K562 (cell line): ENCODE measurements around the gene LTB4R2. TPM values are rescaled to one million over a fixed set of nuclear protein-coding genes. Genes with fewer than 3 reads are reported as not detected.
A peak's percentile ranks its signal among the peaks of the same experiment; 100 is the strongest.

ENCODE experiments used
- ATAC-seq: fragments of 200-7000 bp; cut with Tn5 transposase; 3 replicates; pipeline ENCODE4 v1.9.1; 2020; ENCODE audit warnings: moderate library complexity
- BruUV-seq: library from RNA; stranded (reverse); fragments of 400-500 nt; replicated peaks from 2 replicates; lab custom pipeline; 2021; lab: Mats Ljungman, UMichigan
- CTCF ChIA-PET: fragments of 300-600 bp; formaldehyde crosslinking; extraction: SDS; loops from one replicate; lab custom pipeline; 2021; ENCODE audit warnings: low intra/inter-chr PET ratio; lab: Yijun Ruan, JAX
- POLR2A ChIA-PET: fragments of 300-600, 350-650 bp; sonication (Branson Sonifier 250); formaldehyde crosslinking; extraction: SDS; loops from one replicate; lab custom pipeline; 2021; ENCODE audit warnings: antibody characterized with exemption, inconsistent platforms; lab: Yijun Ruan, JAX
- DNase-seq, 4 experiments: peaks; one replicate each; pipeline versions ENCODE4 v3.0.0 to v3.0.0-alpha.2; 2011 to 2018; ENCODE audit warnings: low spot score in 3 of 4, mixed read lengths in 3 of 4; ENCODE audit errors: extremely low read depth in 1 of 4
- FAIRE-seq: peaks from 2 replicates; lab custom pipeline; 2011; peaks lifted over from hg19 to GRCh38; lab: Jason Lieb, UNC
- H2AFZ ChIP-seq: 2 replicates; pipeline ENCODE4 v1.6.0; 2011; ENCODE audit warnings: low read depth, low read length, control low read depth, inconsistent platforms
- H3K27ac ChIP-seq: fragments of 200-600 bp; 3 replicates; pipeline ENCODE4 v1.8.0; 2011; ENCODE audit warnings: low read depth, mild to moderate bottlenecking, control low read depth, inconsistent platforms, low read length, moderate library complexity, mixed read lengths; ENCODE audit errors: extremely low read depth
- H3K27me3 ChIP-seq, 2 experiments: fragments of 300-600 bp in 1 of 2; 2 replicates in 1 of 2; 3 replicates in 1 of 2; pipeline versions ENCODE4 v1.6.0 to v1.8.0; 2011; ENCODE audit warnings: inconsistent platforms in 2 of 2, low read length in 2 of 2, mild to moderate bottlenecking in 1 of 2, mixed read lengths in 1 of 2, moderate library complexity in 1 of 2; ENCODE audit not compliant: control insufficient read depth in 2 of 2, insufficient read depth in 2 of 2
- H3K36me3 ChIP-seq: fragments of 300-600 bp; 3 replicates; pipeline ENCODE4 v1.8.0; 2011; ENCODE audit warnings: mild to moderate bottlenecking, low read length, inconsistent platforms; ENCODE audit not compliant: control insufficient read depth, insufficient read depth
- H3K4me1 ChIP-seq, 2 experiments: fragments of 200-600 bp in 1 of 2; replicated peaks in 1 of 2; 2 replicates in 1 of 2; 3 replicates in 1 of 2; pipeline versions ENCODE4 v1.5.1 to v1.8.0; 2011; ENCODE audit warnings: inconsistent platforms in 2 of 2, low read length in 2 of 2, mild to moderate bottlenecking in 1 of 2, mixed read lengths in 1 of 2, moderate library complexity in 1 of 2; ENCODE audit not compliant: control insufficient read depth in 2 of 2, insufficient read depth in 2 of 2
- H3K4me2 ChIP-seq: 2 replicates; pipeline ENCODE4 v1.6.1; 2011; ENCODE audit warnings: low read length, control low read depth, inconsistent platforms, mixed read lengths; ENCODE audit not compliant: insufficient read depth
- H3K4me3 ChIP-seq: fragments of 200-600 bp; sonication (generic), shearing (Covaris generic); 2 replicates; pipeline ENCODE4 v1.5.1; 2016; ENCODE audit warnings: control low read depth, inconsistent platforms
- H3K79me2 ChIP-seq: fragments of 200-600 bp; 3 replicates; pipeline ENCODE4 v1.8.0; 2011; ENCODE audit warnings: low read length, inconsistent platforms; ENCODE audit not compliant: control insufficient read depth, insufficient read depth
- H3K9ac ChIP-seq, 2 experiments: 2 replicates each; pipeline versions ENCODE4 v1.6.0 to v1.6.1; 2011; ENCODE audit warnings: low read depth in 2 of 2, low read length in 2 of 2, control low read depth in 1 of 2, inconsistent platforms in 1 of 2, mild to moderate bottlenecking in 1 of 2, mixed read lengths in 1 of 2; ENCODE audit not compliant: insufficient read depth in 1 of 2
- H3K9me1 ChIP-seq: one replicate; pipeline ENCODE4 v1.6.0; 2011; ENCODE audit warnings: inconsistent platforms, mild to moderate bottlenecking, low read length, moderate library complexity; ENCODE audit not compliant: control insufficient read depth, insufficient read depth
- H3K9me3 ChIP-seq: replicated peaks from 2 replicates; pipeline ENCODE4 v1.5.1; 2011; ENCODE audit warnings: low read depth, low read length, inconsistent platforms; ENCODE audit not compliant: control insufficient read depth, insufficient read depth
- H4K20me1 ChIP-seq: replicated peaks from 2 replicates; pipeline ENCODE4 v1.6.1; 2011; ENCODE audit warnings: low read length, inconsistent platforms, mixed read lengths; ENCODE audit not compliant: control insufficient read depth, insufficient read depth
- CREM ChIP-seq: IDR thresholded peaks from 2 replicates; pipeline ENCODE4 v1.6.1; 2014; ENCODE audit warnings: antibody characterized with exemption, low read depth
- CTCFL ChIP-seq: IDR thresholded peaks from 2 replicates; pipeline ENCODE4 v1.6.1; 2011; ENCODE audit warnings: borderline replicate concordance, low read depth, mild to moderate bottlenecking, moderate library complexity, low read length; ENCODE audit not compliant: insufficient read depth, poor library complexity, severe bottlenecking
- DNMT1 ChIP-seq: fragments of 450-650 bp; IDR thresholded peaks from 2 replicates; pipeline ENCODE4 v1.6.1; 2016; ENCODE audit warnings: antibody characterized with exemption, mild to moderate bottlenecking
- EGR1 ChIP-seq: fragments of 450-650 bp; conservative IDR thresholded peaks from 2 replicates; pipeline ENCODE4 v1.6.1; 2017; ENCODE audit warnings: mild to moderate bottlenecking
- FOS ChIP-seq: IDR thresholded peaks from 3 replicates; pipeline ENCODE4 v1.6.1; 2011; ENCODE audit not compliant: insufficient read length; ENCODE audit errors: extremely low read depth
- FOXP1 ChIP-seq: sonication (generic); formaldehyde crosslinking; IDR thresholded peaks from 2 replicates; pipeline ENCODE4 v1.8.0; 2022; ENCODE audit warnings: mild to moderate bottlenecking, missing genetic modification reagents
- KLF6 ChIP-seq: fragments of 250-450 bp; sonication (Bioruptor Pico); IDR thresholded peaks from 2 replicates; pipeline ENCODE4 v1.4.0; 2020; ENCODE audit warnings: mild to moderate bottlenecking, moderate library complexity, borderline replicate concordance
- NFXL1 ChIP-seq: fragments of 450-650 bp; formaldehyde crosslinking; IDR thresholded peaks from 2 replicates; pipeline ENCODE4 v1.4.0; 2021; ENCODE audit warnings: mild to moderate bottlenecking
- POLR2A ChIP-seq: fragments of 450-650 bp; conservative IDR thresholded peaks from 2 replicates; pipeline ENCODE4 v1.6.1; 2016
- PTRF ChIP-seq: fragments of 450-650 bp; IDR thresholded peaks from 2 replicates; pipeline ENCODE4 v1.6.1; 2016; ENCODE audit warnings: mild to moderate bottlenecking, missing genetic modification characterization, missing compliant biosample characterization
- RAD21 ChIP-seq, 2 experiments: fragments of 250-450 bp in 1 of 2; fragments of 450-650 bp in 1 of 2; sonication (Bioruptor Pico) in 1 of 2; formaldehyde crosslinking in 1 of 2; IDR thresholded peaks in 1 of 2; conservative IDR thresholded peaks in 1 of 2; 2 replicates each; pipeline versions ENCODE4 v1.4.0 to v1.8.0; 2020 to 2022; ENCODE audit warnings: mild to moderate bottlenecking in 2 of 2, moderate library complexity in 1 of 2
- RHOXF2B ChIP-seq: fragments of 250-450 bp; sonication (Bioruptor Pico); conservative IDR thresholded peaks from 2 replicates; pipeline ENCODE4 v1.5.1; 2021
- SMC3 ChIP-seq: conservative IDR thresholded peaks from 2 replicates; pipeline ENCODE4 v1.6.1; 2011; ENCODE audit warnings: low read depth, low read length, improper control_type of control experiment; ENCODE audit not compliant: insufficient read depth
- SPI1 ChIP-seq: IDR thresholded peaks from 2 replicates; pipeline ENCODE4 v1.6.1; 2011; ENCODE audit warnings: low read depth, low read length, control low read depth, borderline replicate concordance
- SUPT5H ChIP-seq: fragments of 450-650 bp; IDR thresholded peaks from 2 replicates; pipeline ENCODE4 v1.6.1; 2016
- TGIF2 ChIP-seq: sonication (generic); formaldehyde crosslinking; IDR thresholded peaks from 2 replicates; pipeline ENCODE4 v1.8.1; 2022; ENCODE audit warnings: mild to moderate bottlenecking, missing genetic modification reagents, moderate library complexity
- WHSC1 ChIP-seq: IDR thresholded peaks from one replicate; pipeline ENCODE4 v1.6.1; 2012; ENCODE audit warnings: low read length, control low read depth, inconsistent platforms
- ZNF263 ChIP-seq: sonication (generic); formaldehyde crosslinking; IDR thresholded peaks from 2 replicates; pipeline ENCODE4 v1.8.0; 2022; ENCODE audit warnings: mild to moderate bottlenecking, missing genetic modification reagents, borderline replicate concordance
- WGBS: fragments of 100-300 bp; shearing (Covaris generic); methylation state at CpG from one replicate; pipeline ENCODE4 v1.1.6; 2016; ENCODE audit warnings: low coverage, mixed read lengths; ENCODE audit not compliant: insufficient coverage; ENCODE audit errors: missing lambda C conversion rate; 5-methylcytosine and 5-hydroxymethylcytosine counted together
- in situ Hi-C: fragments of 300-500 bp; cut with MboI; formaldehyde crosslinking; loops from 4 replicates; pipeline ENCODE4 v1.15.0; 2018; ENCODE audit warnings: inconsistent platforms, mixed read lengths
- intact Hi-C: fragments of 100-400 bp; cut with micrococcal nuclease; formaldehyde crosslinking; loops from 2 replicates; pipeline ENCODE4 v1.14.2; 2022
- polyA plus RNA-seq, 8 experiments: library from polyadenylated mRNA; depleted of rRNA in 4 of 8; stranded (reverse) in 5 of 8; unstranded in 3 of 8; fragments of >200 nt; fragmentation: Nextera tagmentation in 2 of 8; fragmentation: Illumina TruSeq in 1 of 8; extraction: Ambion mirVana in 2 of 8; extraction: Trizol in 1 of 8; gene quantifications; 2 replicates each; pipeline versions ENCODE4 v1.2.1 to v1.2.3, GENCODE V29; 2011 to 2014; ENCODE audit warnings: inconsistent platforms in 1 of 8, missing spikeins in 1 of 8
- total RNA-seq, 7 experiments: library from RNA; depleted of rRNA in 6 of 7; stranded (reverse); fragments of >200 nt in 6 of 7; fragmentation: Illumina TruSeq in 2 of 7; extraction: Trizol in 2 of 7; gene quantifications; 2 replicates each; pipeline versions ENCODE4 v1.2.1 to v1.2.3, GENCODE V29; 2011 to 2021; ENCODE audit warnings: low replicate concordance in 1 of 7
- TF ChIP-seq, protein P1 (sequence below), 3 experiments: IDR thresholded peaks in 2 of 3; conservative IDR thresholded peaks in 1 of 3; 2 replicates each; pipeline ENCODE4 v1.5.1; 2011 to 2012; ENCODE audit warnings: low read length in 3 of 3, mild to moderate bottlenecking in 3 of 3, control low read depth in 2 of 3, improper control_type of control experiment in 1 of 3, inconsistent platforms in 1 of 3, low read depth in 1 of 3, mixed read lengths in 1 of 3, moderate library complexity in 1 of 3; ENCODE audit not compliant: insufficient read depth in 2 of 3

The LTB4R2 gene
- total and polyA plus RNA-seq, 9 of the 15 experiments (the other 6 are each of a cell fraction or from before 2014, with no cell fraction given): 0.03 to 11.6 (median 2.8) TPM; not detected in 1

DNA sequence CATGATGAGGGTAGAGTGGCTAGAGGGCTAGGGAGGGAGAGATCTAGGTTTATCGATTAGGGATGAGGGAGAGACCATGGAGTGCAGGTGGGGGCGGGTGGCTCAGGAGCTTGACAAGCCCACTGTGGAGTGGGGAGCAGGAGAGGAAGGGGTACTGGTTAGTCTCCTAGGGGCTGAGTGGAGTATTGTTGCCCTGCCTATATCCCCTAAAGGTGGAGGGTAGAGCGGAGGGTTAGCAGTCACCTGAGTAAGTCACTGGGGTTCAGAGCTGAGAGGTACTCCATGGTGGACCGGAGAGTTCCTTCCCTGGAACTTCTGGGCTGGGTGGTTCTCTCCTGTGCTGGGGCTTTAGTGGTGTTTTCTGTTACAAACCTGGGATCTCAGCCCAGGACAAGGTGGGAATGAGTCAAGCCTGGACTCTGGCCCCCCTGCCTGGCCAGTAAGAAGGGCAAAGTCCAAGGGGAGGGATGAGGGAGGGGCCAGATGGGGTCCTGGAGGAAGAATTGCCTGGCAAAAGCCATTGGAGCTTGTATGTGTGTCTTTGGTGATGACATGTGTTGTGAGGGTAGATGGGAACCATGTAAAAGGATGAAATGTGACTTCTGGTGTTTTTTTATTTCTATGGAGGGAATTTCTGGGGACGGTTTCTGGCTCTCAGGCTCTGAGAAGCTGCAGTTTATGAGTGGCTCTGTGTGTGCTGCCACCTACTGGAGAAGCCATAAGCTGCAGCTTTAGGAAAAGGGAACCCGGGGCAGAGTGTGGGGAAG, 2.2 kb upstream of the LTB4R2 start, which contains the start of gene CIDEB:
TSS of gene CIDEB (minus strand) at position 403 of the 767 bp plus-strand sequence. CDS start at position 284, 119 bp downstream.
- H3K4me1 ChIP-seq: peaks cover 0 to 4% of the 10 kb centered on the region in 2 experiments; a peak in 2 of 5 replicates
- DNase-seq (peak; percentile 42 to 62 (median 52)), FAIRE-seq (peak; percentile 82), ATAC-seq (peak; percentile 92)
- H3K9me3 ChIP-seq: no peaks in the 10 kb centered on the region
- no peak within 1 kb of the TSS for H3K4me3 ChIP-seq
- H3K36me3 ChIP-seq: peaks cover 71% of the 10 kb centered on the region; the same call in 2 of the 3 replicates
- H4K20me1 ChIP-seq: no peaks in the 10 kb centered on the region
- no peaks in the 10 kb centered on the region for H3K9me1 ChIP-seq
- POLR2A ChIA-PET: interaction anchor here (0.5 to 1.8 kb wide), 11 partner anchors 8 to 468 kb away, joined by 3 to 6 read pairs (median 3); partner anchors contain the start of gene TINF2
- TF ChIP-seq RHOXF2B (no peak), NFXL1 (no peak), PTRF (tag) (no peak), FOXP1 (CRISPR knock-in tag) (no peak), ZNF263 (CRISPR knock-in tag) (0 out of 2 replicates have a peak, but pooled peaks have one; percentile 19), FOS (no peak), SMC3 (0 out of 2 replicates have a peak, but pooled peaks have one; percentile 30), EGR1 (no peak), SPI1 (peak; percentile 84), POLR2A (0 out of 2 replicates have a peak, but pooled peaks have one; percentile 29), RAD21 (CRISPR knock-in tag; conservative IDR thresholded peaks at IDR 0.05 in 1 of 2, IDR thresholded peaks at IDR 0.05 in 1 of 2) (peak; percentile 34 to 52; a peak in 3 of 4 replicates), KLF6 (CRISPR knock-in tag) (no peak), TGIF2 (CRISPR knock-in tag) (no peak), WHSC1 (no peak), DNMT1 (no peak), SUPT5H (peak; percentile 2; the same call in 1 of the 2 replicates), CREM (peak; percentile 6; the same call in 1 of the 2 replicates), CTCFL (peak; percentile 67)
- TF ChIP-seq, protein P1, sequence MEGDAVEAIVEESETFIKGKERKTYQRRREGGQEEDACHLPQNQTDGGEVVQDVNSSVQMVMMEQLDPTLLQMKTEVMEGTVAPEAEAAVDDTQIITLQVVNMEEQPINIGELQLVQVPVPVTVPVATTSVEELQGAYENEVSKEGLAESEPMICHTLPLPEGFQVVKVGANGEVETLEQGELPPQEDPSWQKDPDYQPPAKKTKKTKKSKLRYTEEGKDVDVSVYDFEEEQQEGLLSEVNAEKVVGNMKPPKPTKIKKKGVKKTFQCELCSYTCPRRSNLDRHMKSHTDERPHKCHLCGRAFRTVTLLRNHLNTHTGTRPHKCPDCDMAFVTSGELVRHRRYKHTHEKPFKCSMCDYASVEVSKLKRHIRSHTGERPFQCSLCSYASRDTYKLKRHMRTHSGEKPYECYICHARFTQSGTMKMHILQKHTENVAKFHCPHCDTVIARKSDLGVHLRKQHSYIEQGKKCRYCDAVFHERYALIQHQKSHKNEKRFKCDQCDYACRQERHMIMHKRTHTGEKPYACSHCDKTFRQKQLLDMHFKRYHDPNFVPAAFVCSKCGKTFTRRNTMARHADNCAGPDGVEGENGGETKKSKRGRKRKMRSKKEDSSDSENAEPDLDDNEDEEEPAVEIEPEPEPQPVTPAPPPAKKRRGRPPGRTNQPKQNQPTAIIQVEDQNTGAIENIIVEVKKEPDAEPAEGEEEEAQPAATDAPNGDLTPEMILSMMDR (IDR thresholded peaks at IDR 0.05 in 2 of 3, conservative IDR thresholded peaks at IDR 0.05 in 1 of 3; ENCODE audit: insufficient read depth in 2 of 3, low read depth in 1 of 3, low read length in 3 of 3): peak; percentile 71 to 80 (median 72)
- BruUV-seq: no TSS peak
- in situ Hi-C loops: no loop called here
- 51% methylated on average over 5 of the region's 6 CpGs for WGBS
- H3K27me3 ChIP-seq: no peaks in the 10 kb centered on the region
- H3K79me2 ChIP-seq: no peaks in the 10 kb centered on the region
- no peak within 1 kb of the TSS for H3K4me2 ChIP-seq
- intact Hi-C loops: no loop called here
- H2AFZ ChIP-seq: no peak within 1 kb of the TSS
- CTCF ChIA-PET: interaction anchor here (1.2 kb wide), 1 partner anchor 65 kb away, joined by 5 read pairs; the partner anchor contains the start of gene TINF2
- 0 out of 4 replicates have a peak within 1 kb of the TSS, but pooled peaks of 1 of the 2 experiments have one; percentile 7 for H3K9ac ChIP-seq
- H3K27ac ChIP-seq: no peak within 1 kb of the TSS
